ENCODE data around the gene ITGA11.
"Not testable (repeated sequence)": the region's sequence is repeated elsewhere in the genome, so short reads cannot be mapped to it uniquely, and the experiment has no call there.

The ITGA11 gene

GRCh38 chr15:68423359-68424296, 8.3 kb downstream of the ITGA11 start:
- H3K4me1 ChIP-seq (ENCODE audit: insufficient read depth, low read length, severe bottlenecking): no peaks in the 10 kb centered on the region
- H3K27me3 ChIP-seq (ENCODE audit: insufficient read depth, low read length): no peaks in the 10 kb centered on the region
- no peaks in the 10 kb centered on the region for H3K9me2 ChIP-seq (ENCODE audit: low read depth, low read length)
- H3K27ac ChIP-seq (ENCODE audit: low read depth, low read length, poor library complexity, severe bottlenecking): no peak overlapping the region
- no peaks in the 10 kb centered on the region for H3K36me3 ChIP-seq (ENCODE audit: insufficient read depth, low read length)
- no peak overlapping the region for H3K4me3 ChIP-seq (ENCODE audit: low read depth, low read length, poor library complexity, severe bottlenecking)
- no peaks in the 10 kb centered on the region for H3K9me3 ChIP-seq (ENCODE audit: low read length)
- H3K79me2 ChIP-seq (ENCODE audit: insufficient read depth, low read length): no peaks in the 10 kb centered on the region
- no peaks in the 10 kb centered on the region for H4K20me1 ChIP-seq (ENCODE audit: insufficient read depth, low read length)
- no peak overlapping the region for H3K4me2 ChIP-seq (ENCODE audit: low read length)
- no peaks in the 10 kb centered on the region for H3F3A ChIP-seq (ENCODE audit: insufficient read depth, low read length)
- no peak overlapping the region for H2AFZ ChIP-seq (ENCODE audit: low read length)
- H3K9ac ChIP-seq (ENCODE audit: low read length): no peak overlapping the region
- TF ChIP-seq EZH2 (IDR thresholded peaks at IDR 0.05; ENCODE audit: borderline replicate concordance, low read length): no peak
- no peak for TF ChIP-seq CTCF (IDR thresholded peaks at IDR 0.05; ENCODE audit: low read length)

- H4K20me1 ChIP-seq (ENCODE audit: insufficient read depth, low read length); H3K9ac ChIP-seq (ENCODE audit: low read length); H3K4me2 ChIP-seq (ENCODE audit: low read length); H3K4me1 ChIP-seq (ENCODE audit: insufficient read depth, low read length, severe bottlenecking); H3K9me3 ChIP-seq (ENCODE audit: low read length); H2AFZ ChIP-seq (ENCODE audit: low read length); H3K36me3 ChIP-seq (ENCODE audit: insufficient read depth, low read length); H3K27ac ChIP-seq (ENCODE audit: low read depth, low read length, poor library complexity, severe bottlenecking); H3K27me3 ChIP-seq (ENCODE audit: insufficient read depth, low read length); H3K9me2 ChIP-seq (ENCODE audit: low read depth, low read length); H3F3A ChIP-seq (ENCODE audit: insufficient read depth, low read length); H3K79me2 ChIP-seq (ENCODE audit: insufficient read depth, low read length); H3K4me3 ChIP-seq (ENCODE audit: low read depth, low read length, poor library complexity, severe bottlenecking): not testable (repeated sequence)
These were observed 9.4 kb downstream of the ITGA11 start for GRCh38 chr15:68422403-68423145.

- Histone ChIP-seq H3K9me3 (ENCODE audit: low read length) (no peaks in the 10 kb centered on the region), H3K9ac (ENCODE audit: low read length) (no peak overlapping the region), H3K4me1 (ENCODE audit: insufficient read depth, low read length, severe bottlenecking) (no peaks in the 10 kb centered on the region), H3K27ac (ENCODE audit: low read depth, low read length, poor library complexity, severe bottlenecking) (no peak overlapping the region), H4K20me1 (ENCODE audit: insufficient read depth, low read length) (no peaks in the 10 kb centered on the region), H3K36me3 (ENCODE audit: insufficient read depth, low read length) (no peaks in the 10 kb centered on the region), H2AFZ (ENCODE audit: low read length) (no peak overlapping the region), H3K4me2 (ENCODE audit: low read length) (no peak overlapping the region), H3K79me2 (ENCODE audit: insufficient read depth, low read length) (no peaks in the 10 kb centered on the region), H3K4me3 (ENCODE audit: low read depth, low read length, poor library complexity, severe bottlenecking) (no peak overlapping the region), H3K9me2 (ENCODE audit: low read depth, low read length) (no peaks in the 10 kb centered on the region), H3F3A (ENCODE audit: insufficient read depth, low read length) (no peaks in the 10 kb centered on the region), H3K27me3 (ENCODE audit: insufficient read depth, low read length) (0 out of 2 replicates have a peak, but pooled peaks cover 2% of the 10 kb centered on the region)
- TF ChIP-seq CTCF (IDR thresholded peaks at IDR 0.05; ENCODE audit: low read length): no peak
- no peak for TF ChIP-seq EZH2 (IDR thresholded peaks at IDR 0.05; ENCODE audit: borderline replicate concordance, low read length)
These were observed 10.1 kb downstream of the ITGA11 start for GRCh38 chr15:68421798-68422402.

Data from OCI-LY1 (cell line).